Glutamatergic neuron (in vitro differentiated cells): ENCODE results near the gene RAI1. TPM values are rescaled to one million over a fixed set of nuclear protein-coding genes. Genes with fewer than 3 reads are reported as not detected.
A peak's percentile ranks its signal among the peaks of the same experiment; 100 is the strongest.

ENCODE experiments used
- DNase-seq: peaks from one replicate; pipeline ENCODE4 v3.0.0; 2022
- H3K27ac Mint-ChIP-seq: one replicate; pipeline ENCODE4 v1.8.0; 2020; ENCODE audit warnings: mild to moderate bottlenecking, mixed read lengths, inconsistent platforms; ENCODE audit not compliant: unreplicated experiment
- H3K27me3 Mint-ChIP-seq: one replicate; pipeline ENCODE4 v1.8.0; 2020; ENCODE audit warnings: mild to moderate bottlenecking, moderate library complexity, mixed read lengths, inconsistent platforms; ENCODE audit not compliant: unreplicated experiment
- H3K36me3 Mint-ChIP-seq: one replicate; pipeline ENCODE4 v1.8.0; 2020; ENCODE audit warnings: mild to moderate bottlenecking, mixed read lengths, inconsistent platforms; ENCODE audit not compliant: unreplicated experiment
- H3K4me1 Mint-ChIP-seq: one replicate; pipeline ENCODE4 v1.8.0; 2020; ENCODE audit warnings: mild to moderate bottlenecking, low read depth, mixed read lengths, inconsistent platforms; ENCODE audit not compliant: unreplicated experiment
- H3K4me3 Mint-ChIP-seq: one replicate; pipeline ENCODE4 v1.8.0; 2020; ENCODE audit warnings: mild to moderate bottlenecking, mixed read lengths, inconsistent platforms; ENCODE audit not compliant: unreplicated experiment
- H3K9me3 Mint-ChIP-seq: one replicate; pipeline ENCODE4 v1.8.0; 2020; ENCODE audit warnings: mild to moderate bottlenecking, moderate library complexity, mixed read lengths, inconsistent platforms; ENCODE audit not compliant: unreplicated experiment
- total RNA-seq: library from RNA; stranded (reverse); fragmentation: NEBNext Ultra II Directional; extraction: Animal tissue kit (Norgen Biotek cat#: 25700); gene quantifications from one replicate; pipeline ENCODE4 v1.2.1, GENCODE V29; 2021; ENCODE audit not compliant: unreplicated experiment
- TF ChIP-seq, protein P1 (sequence below): fragments of 200-600 bp; sonication (generic); IDR thresholded peaks from one replicate; pipeline ENCODE4 v1.5.0; 2021; ENCODE audit not compliant: partially characterized antibody, unreplicated experiment

RAI1 gene
- total RNA-seq, 1 donor from 2014 or later, result 70.2 TPM

DNA sequence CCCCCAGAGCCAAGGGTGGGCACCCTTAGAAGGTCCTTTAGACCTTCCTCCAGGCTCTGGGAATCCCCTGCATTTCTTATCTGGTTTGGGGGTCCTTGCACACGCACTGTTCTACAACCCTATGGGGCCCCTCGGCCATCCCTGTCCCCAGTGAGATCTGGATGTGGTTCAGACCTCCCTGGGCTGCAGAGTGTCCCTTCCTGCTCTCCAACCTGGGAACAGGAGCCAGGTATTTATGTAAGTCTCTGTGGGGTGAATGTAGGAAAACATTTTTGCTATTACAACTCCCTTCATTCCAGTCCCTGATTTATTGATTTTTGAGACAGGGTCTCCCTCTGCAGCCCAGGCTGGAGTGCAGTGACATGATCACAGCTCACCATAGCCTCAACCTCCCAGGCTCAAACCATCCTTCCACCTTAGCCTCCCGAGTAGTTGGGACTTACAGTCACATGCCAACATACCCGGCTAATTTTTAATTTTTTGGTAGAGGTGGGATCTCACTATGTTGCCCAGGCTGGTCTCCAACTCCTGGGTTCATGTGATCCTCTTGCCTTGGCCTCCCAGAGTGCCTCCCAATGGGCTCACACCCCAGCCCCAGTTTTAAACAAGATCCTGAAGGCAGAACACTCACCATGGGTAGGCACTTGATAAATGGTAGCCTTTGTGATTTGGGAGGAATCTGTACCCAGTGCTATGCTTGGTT lies 61.6 kb downstream of the RAI1 start:
- Mint-ChIP-seq H3K4me1 (peaks cover 51% of the 10 kb centered on the region), H3K9me3 (peaks cover 15% of the 10 kb centered on the region), H3K36me3 (no peaks in the 10 kb centered on the region), H3K27me3 (peaks cover 20% of the 10 kb centered on the region), H3K27ac (peak overlapping the region; percentile 99), H3K4me3 (peak overlapping the region; percentile 25)
- no peak for DNase-seq
- TF ChIP-seq, protein P1, sequence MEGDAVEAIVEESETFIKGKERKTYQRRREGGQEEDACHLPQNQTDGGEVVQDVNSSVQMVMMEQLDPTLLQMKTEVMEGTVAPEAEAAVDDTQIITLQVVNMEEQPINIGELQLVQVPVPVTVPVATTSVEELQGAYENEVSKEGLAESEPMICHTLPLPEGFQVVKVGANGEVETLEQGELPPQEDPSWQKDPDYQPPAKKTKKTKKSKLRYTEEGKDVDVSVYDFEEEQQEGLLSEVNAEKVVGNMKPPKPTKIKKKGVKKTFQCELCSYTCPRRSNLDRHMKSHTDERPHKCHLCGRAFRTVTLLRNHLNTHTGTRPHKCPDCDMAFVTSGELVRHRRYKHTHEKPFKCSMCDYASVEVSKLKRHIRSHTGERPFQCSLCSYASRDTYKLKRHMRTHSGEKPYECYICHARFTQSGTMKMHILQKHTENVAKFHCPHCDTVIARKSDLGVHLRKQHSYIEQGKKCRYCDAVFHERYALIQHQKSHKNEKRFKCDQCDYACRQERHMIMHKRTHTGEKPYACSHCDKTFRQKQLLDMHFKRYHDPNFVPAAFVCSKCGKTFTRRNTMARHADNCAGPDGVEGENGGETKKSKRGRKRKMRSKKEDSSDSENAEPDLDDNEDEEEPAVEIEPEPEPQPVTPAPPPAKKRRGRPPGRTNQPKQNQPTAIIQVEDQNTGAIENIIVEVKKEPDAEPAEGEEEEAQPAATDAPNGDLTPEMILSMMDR, result no peak

DNA sequence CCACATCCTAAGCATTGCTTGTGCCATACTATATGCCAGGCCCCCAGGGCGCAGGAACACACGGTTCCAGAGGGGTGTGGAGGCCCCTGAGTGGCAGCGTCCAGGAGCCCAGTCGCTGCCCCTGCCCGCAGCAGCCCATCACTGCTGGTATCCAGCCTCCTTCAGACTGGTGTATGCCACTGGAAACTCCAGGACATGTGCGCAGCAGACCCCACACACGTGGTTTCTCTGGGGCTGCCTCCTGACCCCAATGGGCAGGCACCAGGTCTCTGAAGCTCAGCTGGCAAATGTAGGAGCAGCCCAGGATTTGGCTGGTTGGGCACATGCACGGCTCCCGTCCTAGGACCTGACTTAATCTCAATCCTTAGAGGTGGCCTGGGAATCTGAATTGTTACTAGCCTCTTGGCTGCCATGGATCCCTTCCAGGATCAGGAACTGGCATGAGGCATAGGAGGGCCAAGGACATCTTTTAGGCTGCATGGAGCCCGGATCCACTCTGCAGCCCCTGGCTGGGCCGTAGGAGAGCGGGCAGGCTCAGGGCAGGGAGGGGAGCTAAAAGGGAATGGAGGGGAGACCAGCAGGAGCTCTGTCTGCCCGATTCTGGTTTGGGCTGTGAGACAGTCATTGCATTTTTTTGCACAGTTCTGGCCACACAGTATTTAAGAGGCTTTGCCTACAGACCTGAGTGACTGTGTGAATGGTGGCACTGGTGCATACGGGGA lies 62.3 kb downstream of the RAI1 start:
- Mint-ChIP-seq H3K27me3 (peaks cover 24% of the 10 kb centered on the region), H3K9me3 (peaks cover 15% of the 10 kb centered on the region), H3K27ac (no peak overlapping the region), H3K4me1 (peaks cover 58% of the 10 kb centered on the region), H3K4me3 (no peak overlapping the region), H3K36me3 (no peaks in the 10 kb centered on the region)
- no peak for DNase-seq
- TF ChIP-seq, protein P1, result no peak

DNA sequence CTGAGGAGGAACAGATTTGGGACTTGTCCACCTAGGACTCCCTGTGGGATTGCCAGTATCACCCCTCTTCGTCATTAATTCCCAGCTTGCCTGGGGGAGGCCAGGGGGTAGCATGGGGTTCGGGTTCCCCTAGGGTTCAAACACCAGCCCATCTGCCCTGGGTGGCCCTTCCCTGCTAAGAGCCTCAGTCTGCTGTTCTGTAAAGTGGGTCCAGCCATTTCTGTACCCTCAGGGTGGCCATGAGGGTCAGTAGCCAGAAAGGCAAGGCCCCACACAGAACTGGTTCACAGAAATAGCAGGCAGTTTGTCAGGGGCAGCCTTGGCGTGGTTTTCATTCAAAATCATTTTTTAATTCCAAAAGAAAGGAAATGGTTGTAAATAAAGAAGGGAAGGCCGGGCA lies 62.9 kb downstream of the RAI1 start:
- no peak for DNase-seq
- no peaks in the 10 kb centered on the region for H3K36me3 Mint-ChIP-seq
- peaks cover 26% of the 10 kb centered on the region for H3K27me3 Mint-ChIP-seq
- no peak overlapping the region for H3K27ac Mint-ChIP-seq
- H3K9me3 Mint-ChIP-seq, result peaks cover 15% of the 10 kb centered on the region
- H3K4me3 Mint-ChIP-seq, result no peak overlapping the region
- TF ChIP-seq, protein P1, result no peak
- peaks cover 57% of the 10 kb centered on the region for H3K4me1 Mint-ChIP-seq

DNA sequence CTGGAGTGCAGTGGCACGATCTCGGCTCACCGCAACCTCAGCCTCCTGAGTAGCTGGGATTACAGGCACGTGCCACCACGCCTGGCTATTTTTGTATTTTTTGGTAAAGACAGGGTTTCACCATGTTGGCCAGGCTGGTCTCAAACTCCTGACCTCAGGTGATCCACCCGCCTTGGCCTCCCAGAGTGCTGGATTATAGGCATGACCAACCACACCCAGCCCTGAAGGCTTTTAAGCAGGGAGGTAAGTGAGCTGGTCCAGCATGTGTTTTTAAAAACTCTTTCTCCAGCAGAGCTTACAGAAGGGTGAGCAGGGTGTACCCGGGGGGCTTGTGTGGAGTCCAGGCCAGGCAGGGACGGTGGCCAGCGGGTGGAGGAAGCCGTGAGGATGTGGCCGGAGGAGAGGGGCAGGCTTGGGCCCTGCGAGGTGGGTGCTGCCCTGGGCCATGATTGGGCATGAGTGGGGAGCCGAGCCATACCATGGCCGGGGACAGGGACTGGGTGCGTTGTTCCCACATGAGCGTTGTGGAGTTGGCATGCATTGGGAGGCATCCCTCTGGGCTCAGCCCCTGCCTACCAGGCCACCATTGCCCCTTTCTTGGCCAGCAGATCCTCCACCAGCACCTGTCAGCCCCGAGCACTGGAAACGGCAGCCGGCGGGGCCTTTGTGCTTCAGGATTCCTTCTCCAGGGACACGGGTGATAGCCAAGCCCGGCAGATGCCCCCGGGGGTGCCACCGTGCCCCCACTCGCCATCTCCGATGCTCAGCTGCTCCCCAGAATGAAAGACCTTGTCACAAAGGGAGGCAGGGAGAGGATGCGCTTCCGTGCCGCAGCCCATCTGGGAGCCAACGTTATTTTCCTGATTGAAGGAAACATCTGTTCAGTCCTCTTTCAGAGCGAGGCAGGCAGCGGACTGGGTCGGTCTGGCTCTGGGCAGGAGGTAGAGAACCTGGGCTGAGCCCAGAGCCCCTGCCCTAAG lies 64.5 kb downstream of the RAI1 start:
- no peak for DNase-seq
- H3K27ac Mint-ChIP-seq, result peak overlapping the region; percentile 91
- peaks cover 16% of the 10 kb centered on the region for H3K9me3 Mint-ChIP-seq
- TF ChIP-seq, protein P1, result no peak
- peaks cover 23% of the 10 kb centered on the region for H3K27me3 Mint-ChIP-seq
- H3K4me3 Mint-ChIP-seq, result peak overlapping the region; percentile 2
- H3K4me1 Mint-ChIP-seq, result peaks cover 61% of the 10 kb centered on the region
- no peaks in the 10 kb centered on the region for H3K36me3 Mint-ChIP-seq
